Common myeloid progenitor, CD34-positive (primary cell): ENCODE data around the gene HLA-DOA.
A peak's percentile ranks its signal among the peaks of the same experiment; 100 is the strongest.

Experiments used
- CTCF ChIA-PET: fragments of 350-600 bp; sonication (Branson Sonifier 250); formaldehyde crosslinking; loops from one replicate; lab custom pipeline; 2021; ENCODE audit warnings: antibody characterized with exemption; lab: Charles Lee
- POLR2A ChIA-PET: fragments of 350-600 bp; sonication (Branson Sonifier 250); formaldehyde crosslinking; loops from one replicate; lab custom pipeline; 2021; ENCODE audit warnings: antibody characterized with exemption; lab: Charles Lee
- DNase-seq, 3 donors: peaks; one replicate each; pipeline versions ENCODE4 v3.0.0 to v3.0.0-alpha.2; 2013
- H3K27ac ChIP-seq, 2 experiments: 1 replicate in 1 of 2; 2 replicates in 1 of 2; pipeline ENCODE4 v1.7.0; 2013; ENCODE audit warnings: inconsistent platforms in 2 of 2, low read length in 2 of 2, mild to moderate bottlenecking in 2 of 2, low read depth in 1 of 2, moderate library complexity in 1 of 2; ENCODE audit not compliant: severe bottlenecking in 2 of 2, insufficient read depth in 1 of 2, poor library complexity in 1 of 2
- H3K27me3 ChIP-seq, 5 experiments: replicated peaks in 2 of 5; 1 replicate in 3 of 5; 2 replicates in 2 of 5; pipeline versions ENCODE4 v1.6.1 to v1.7.0; 2013; ENCODE audit warnings: low read length in 4 of 5, mild to moderate bottlenecking in 2 of 5, moderate library complexity in 2 of 5, inconsistent platforms in 1 of 5; ENCODE audit not compliant: insufficient read depth in 5 of 5, control insufficient read depth in 4 of 5
- H3K36me3 ChIP-seq, 4 experiments: 1 replicate in 2 of 4; 2 replicates in 2 of 4; pipeline versions ENCODE4 v1.6.1 to v1.7.0; 2013; ENCODE audit warnings: low read length in 3 of 4, control low read depth in 1 of 4, mild to moderate bottlenecking in 1 of 4; ENCODE audit not compliant: control insufficient read depth in 4 of 4, insufficient read depth in 4 of 4
- H3K4me1 ChIP-seq, 4 experiments: 1 replicate in 3 of 4; 2 replicates in 1 of 4; pipeline versions ENCODE4 v1.6.1 to v1.7.1; 2013; ENCODE audit warnings: low read length in 3 of 4, mild to moderate bottlenecking in 3 of 4, control low read depth in 1 of 4, inconsistent platforms in 1 of 4, moderate library complexity in 1 of 4; ENCODE audit not compliant: control insufficient read depth in 4 of 4, insufficient read depth in 4 of 4; ENCODE audit errors: control extremely low read depth in 1 of 4
- H3K4me3 ChIP-seq, 7 experiments: 1 replicate in 4 of 7; 2 replicates in 3 of 7; pipeline versions ENCODE4 v1.5.1 to v1.7.0; 2013; ENCODE audit warnings: mild to moderate bottlenecking in 7 of 7, low read length in 6 of 7, moderate library complexity in 6 of 7, inconsistent platforms in 2 of 7, low read depth in 2 of 7, control low read depth in 1 of 7; ENCODE audit not compliant: insufficient read depth in 4 of 7, control insufficient read depth in 1 of 7; ENCODE audit errors: extremely low read depth in 1 of 7
- H3K9me3 ChIP-seq, 5 experiments: 1 replicate in 4 of 5; 2 replicates in 1 of 5; pipeline versions ENCODE4 v1.6.1 to v1.7.1; 2013; ENCODE audit warnings: low read length in 4 of 5, mild to moderate bottlenecking in 2 of 5, inconsistent platforms in 1 of 5, low read depth in 1 of 5, moderate library complexity in 1 of 5; ENCODE audit not compliant: control insufficient read depth in 4 of 5, insufficient read depth in 2 of 5; ENCODE audit errors: control extremely low read depth in 1 of 5
- WGBS: methylation state at CpG from one replicate; pipeline ENCODE4 v1.1.5; 2013; ENCODE audit not compliant: insufficient coverage; 5-methylcytosine and 5-hydroxymethylcytosine counted together

The HLA-DOA gene

GRCh38 chr6:32989368-32989767, 20.0 kb downstream of the HLA-DOA start:
- ChIA-PET POLR2A (no interaction called here), CTCF (interaction anchor here (1.0 to 11.9 kb wide), 9 partner anchors 10 to 244 kb away, joined by 3 to 139 read pairs (median 3); no protein-coding TSS in a partner anchor)
- no peak overlapping the region for H3K27ac ChIP-seq
- no peaks in the 10 kb centered on the region for H3K36me3 ChIP-seq
- H3K4me3 ChIP-seq, result no peak overlapping the region
- DNase-seq, result no peak
- H3K9me3 ChIP-seq, result no peaks in the 10 kb centered on the region
- H3K4me1 ChIP-seq, result peaks cover 0 to 4% (median 3%) of the 10 kb centered on the region in 4 experiments
- H3K27me3 ChIP-seq, result no peaks in the 10 kb centered on the region
- 100% methylated on average over 1 of the region's 1 CpG for WGBS

- DNase-seq, result peak; percentile 90 to 95 (median 93)
Observed at GRCh38 chr6:32984622-32985389, 24.6 kb downstream of the HLA-DOA start.

GRCh38 chr6:32983964-32984621, 25.3 kb downstream of the HLA-DOA start:
- no peaks in the 10 kb centered on the region for H3K27me3 ChIP-seq
- ChIA-PET POLR2A (interaction anchor here (0.8 to 4.7 kb wide), 4 partner anchors 11 to 50 kb away, joined by 3 to 39 read pairs (median 5); partner anchors contain the start of gene HLA-DMA), CTCF (interaction anchor here (0.8 to 11.9 kb wide), 36 partner anchors 9 to 235 kb away, joined by 3 to 139 read pairs (median 8); partner anchors contain the start of genes BRD2, HLA-DMA, HLA-DMB and TAP1)
- 57% methylated on average over 2 of the region's 3 CpGs for WGBS
- H3K4me3 ChIP-seq, result no peak overlapping the region
- peak in 1 of 3 donors; percentile 40 for DNase-seq
- H3K27ac ChIP-seq, result no peak overlapping the region
- H3K9me3 ChIP-seq, result no peaks in the 10 kb centered on the region
- H3K36me3 ChIP-seq, result peaks cover 10 to 36% (median 24%) of the 10 kb centered on the region in 4 experiments
- H3K4me1 ChIP-seq, result peaks cover 0 to 10% (median 3%) of the 10 kb centered on the region in 4 experiments

More at GRCh38 chr6:32984622-32985389, 24.6 kb downstream of the HLA-DOA start:
- whole genome bisulfite sequencing, result 14% methylated on average over 9 of the region's 9 CpGs
- POLR2A ChIA-PET, result interaction anchor here (0.8 to 4.7 kb wide), 3 partner anchors 12 to 51 kb away, joined by 4 to 39 read pairs (median 6); partner anchors contain the start of gene HLA-DMA
- CTCF ChIA-PET, result interaction anchor here (0.8 to 11.9 kb wide), 38 partner anchors 9 to 261 kb away, joined by 3 to 139 read pairs (median 8); partner anchors contain the start of genes BRD2, HLA-DMA, HLA-DMB and TAP1
- peaks cover 0 to 10% (median 3%) of the 10 kb centered on the region in 4 experiments for H3K4me1 ChIP-seq
- no peak overlapping the region for H3K4me3 ChIP-seq
- peaks cover 10 to 29% (median 16%) of the 10 kb centered on the region in 4 experiments for H3K36me3 ChIP-seq
- no peaks in the 10 kb centered on the region for H3K27me3 ChIP-seq
- H3K9me3 ChIP-seq, result no peaks in the 10 kb centered on the region
- no peak overlapping the region for H3K27ac ChIP-seq

- no peaks in the 10 kb centered on the region for H3K27me3 ChIP-seq
- H3K36me3 ChIP-seq, result peaks cover 12 to 40% (median 27%) of the 10 kb centered on the region in 4 experiments
- POLR2A ChIA-PET, result interaction anchor here (1.6 to 4.7 kb wide), 2 partner anchors 11 to 29 kb away, joined by 3 to 39 read pairs; no protein-coding TSS in a partner anchor
Observed at GRCh38 chr6:32983493-32983848, 25.9 kb downstream of the HLA-DOA start.

GRCh38 chr6:32982702-32983492, 26.5 kb downstream of the HLA-DOA start:
- Histone ChIP-seq H3K36me3 (peaks cover 14 to 46% (median 33%) of the 10 kb centered on the region in 4 experiments), H3K27ac (no peak overlapping the region)
- POLR2A ChIA-PET, result interaction anchor here (1.6 to 4.7 kb wide), 2 partner anchors 10 to 29 kb away, joined by 3 to 39 read pairs; no protein-coding TSS in a partner anchor

More at GRCh38 chr6:32983493-32983848, 25.9 kb downstream of the HLA-DOA start:
- Histone ChIP-seq H3K4me3 (no peak overlapping the region), H3K9me3 (no peaks in the 10 kb centered on the region), H3K4me1 (peaks cover 0 to 10% (median 3%) of the 10 kb centered on the region in 4 experiments), H3K27ac (no peak overlapping the region)
- no peak for DNase-seq
- WGBS, result 100% methylated on average over 1 of the region's 1 CpG
- CTCF ChIA-PET, result interaction anchor here (1.4 to 11.9 kb wide), 15 partner anchors 10 to 115 kb away, joined by 3 to 139 read pairs (median 17); partner anchors contain the start of genes BRD2 and HLA-DMA

More at GRCh38 chr6:32982702-32983492, 26.5 kb downstream of the HLA-DOA start:
- no peaks in the 10 kb centered on the region for H3K9me3 ChIP-seq
- no peaks in the 10 kb centered on the region for H3K27me3 ChIP-seq
- peak in 1 of 3 donors; percentile 13 for DNase-seq
- WGBS, result 87% methylated on average over 3 of the region's 6 CpGs
- no peak overlapping the region for H3K4me3 ChIP-seq
- CTCF ChIA-PET, result interaction anchor here (1.0 to 11.9 kb wide), 12 partner anchors 9 to 103 kb away, joined by 3 to 139 read pairs (median 18); partner anchors contain the start of genes BRD2 and HLA-DMA
- H3K4me1 ChIP-seq, result peaks cover 0 to 10% (median 3%) of the 10 kb centered on the region in 4 experiments
